HG03097 (cell line): ENCODE results near the gene CMTM4.
"Not testable (repeated sequence)": the region's sequence is repeated elsewhere in the genome, so short reads cannot be mapped to it uniquely, and the experiment has no call there.

Experiments used
- ATAC-seq: cut with Tn5 transposase; IDR thresholded peaks from one replicate; pipeline ENCODE4 v1.9.1; 2021; ENCODE audit not compliant: unreplicated experiment, low FRiP score

Gene CMTM4

GRCh38 chr16:66596986-66597848, 99.3 kb downstream of the CMTM4 start:
- no peak for ATAC-seq

GRCh38 chr16:66596559-66596958, 100.0 kb downstream of the CMTM4 start:
- not testable (repeated sequence) for ATAC-seq

- ATAC-seq, result no peak
These were observed 101.8 kb downstream of the CMTM4 start for GRCh38 chr16:66594739-66595138.

GRCh38 chr16:66592814-66593213, 103.7 kb downstream of the CMTM4 start:
- no peak for ATAC-seq

GRCh38 chr16:66592241-66592640, 104.3 kb downstream of the CMTM4 start:
- no peak for ATAC-seq

GRCh38 chr16:66591018-66591417, 105.5 kb downstream of the CMTM4 start:
- ATAC-seq, result no peak

- ATAC-seq, result no peak
These were observed 106.2 kb downstream of the CMTM4 start for GRCh38 chr16:66590322-66590721.

- no peak for ATAC-seq
These were observed 107.4 kb downstream of the CMTM4 start for GRCh38 chr16:66588981-66589713.

GRCh38 chr16:66587881-66588600, 108.5 kb downstream of the CMTM4 start:
- no peak for ATAC-seq

- ATAC-seq, result no peak
These were observed 110.9 kb downstream of the CMTM4 start for GRCh38 chr16:66585481-66586239.

- no peak for ATAC-seq
These were observed 115.1 kb downstream of the CMTM4 start for GRCh38 chr16:66581246-66581952.

GRCh38 chr16:66580605-66581209, 115.8 kb downstream of the CMTM4 start:
- ATAC-seq, result no peak

- ATAC-seq, result no peak
These were observed 117.7 kb downstream of the CMTM4 start, which contains the start of gene CMTM2 for GRCh38 chr16:66578651-66579531. CMTM2 (plus strand) TSS chr16:66579463; CDS start chr16:66579608, 145 bp downstream.

GRCh38 chr16:66576296-66576695, 120.2 kb downstream of the CMTM4 start:
- no peak for ATAC-seq

- ATAC-seq, result no peak
These were observed 121.5 kb downstream of the CMTM4 start for GRCh38 chr16:66575060-66575459.

- no peak for ATAC-seq
These were observed 122.0 kb downstream of the CMTM4 start for GRCh38 chr16:66574531-66574930.

GRCh38 chr16:66574081-66574480, 122.5 kb downstream of the CMTM4 start:
- no peak for ATAC-seq

GRCh38 chr16:66572356-66572755, 124.2 kb downstream of the CMTM4 start:
- ATAC-seq, result no peak
